ENCODE data around the gene ENTHD1. TPM values are rescaled to one million over a fixed set of nuclear protein-coding genes. Genes with fewer than 3 reads are reported as not detected.

ENTHD1 gene
- total RNA-seq, 2 experiments from 2014 or later: 0.47 TPM; not detected in 1

GRCh38 chr22:39739338-39740027, 154.1 kb downstream of the ENTHD1 start:
- CTCF ChIA-PET: interaction anchor here (0.6 to 1.6 kb wide), 2 partner anchors 22 to 271 kb away, joined by 3 read pairs; no protein-coding TSS in a partner anchor
- POLR2A ChIA-PET: interaction anchor here (0.5 kb wide), 1 partner anchor 112 kb away, joined by 4 read pairs; no protein-coding TSS in a partner anchor
- no peak overlapping the region for H3K27ac Mint-ChIP-seq

GRCh38 chr22:39738746-39739145, 154.8 kb downstream of the ENTHD1 start:
- Histone ChIP-seq H3K27ac (ENCODE audit: low read depth in 1 of 2, low read length in 2 of 2) (no peak overlapping the region), H3K27me3 (ENCODE audit: control insufficient read depth in 1 of 2, insufficient read depth in 2 of 2, low read length in 2 of 2) (no peaks in the 10 kb centered on the region), H3K4me3 (ENCODE audit: low read length) (no peak overlapping the region), H3K9me3 (ENCODE audit: control insufficient read depth in 1 of 2, insufficient read depth in 1 of 2, low read length in 2 of 2) (no peaks in the 10 kb centered on the region), H3K4me1 (ENCODE audit: insufficient read depth, low read length) (no peaks in the 10 kb centered on the region), H3K36me3 (ENCODE audit: insufficient read depth, low read length) (no peaks in the 10 kb centered on the region)
- Mint-ChIP-seq H3K4me1 (ENCODE audit: low read depth) (no peaks in the 10 kb centered on the region), H3K9me3 (peaks cover 2% of the 10 kb centered on the region), H3K27ac (no peak overlapping the region), H3K27me3 (no peaks in the 10 kb centered on the region), H3K36me3 (ENCODE audit: low read depth) (no peaks in the 10 kb centered on the region), H3K4me3 (no peak overlapping the region)
- ATAC-seq (ENCODE audit: poor library complexity) (no peak), DNase-seq (no peak)
- ChIA-PET POLR2A (no interaction called here), CTCF (interaction anchor here (1.6 kb wide), 1 partner anchor 23 kb away, joined by 3 read pairs; no protein-coding TSS in a partner anchor)
- TF ChIP-seq CTCF (IDR thresholded peaks at IDR 0.05): no peak
- intact Hi-C loops (cut with DNase I, micrococcal nuclease): no loop called here

More at GRCh38 chr22:39739338-39740027, 154.1 kb downstream of the ENTHD1 start:
- no peaks in the 10 kb centered on the region for H3K27me3 Mint-ChIP-seq
- H3K36me3 ChIP-seq (ENCODE audit: insufficient read depth, low read length): no peaks in the 10 kb centered on the region
- H3K36me3 Mint-ChIP-seq (ENCODE audit: low read depth): no peaks in the 10 kb centered on the region
- H3K4me3 ChIP-seq (ENCODE audit: low read length): no peak overlapping the region
- no peaks in the 10 kb centered on the region for H3K4me1 Mint-ChIP-seq (ENCODE audit: low read depth)
- H3K9me3 ChIP-seq (ENCODE audit: control insufficient read depth in 1 of 2, insufficient read depth in 1 of 2, low read length in 2 of 2): no peaks in the 10 kb centered on the region
- H3K27me3 ChIP-seq (ENCODE audit: control insufficient read depth in 1 of 2, insufficient read depth in 2 of 2, low read length in 2 of 2): no peaks in the 10 kb centered on the region
- H3K9me3 Mint-ChIP-seq: peaks cover 2% of the 10 kb centered on the region
- no peak overlapping the region for H3K4me3 Mint-ChIP-seq
- TF ChIP-seq CTCF (IDR thresholded peaks at IDR 0.05): no peak
- intact Hi-C loops (cut with DNase I, micrococcal nuclease): no loop called here
- no peaks in the 10 kb centered on the region for H3K4me1 ChIP-seq (ENCODE audit: insufficient read depth, low read length)
- DNase-seq (no peak), ATAC-seq (ENCODE audit: poor library complexity) (no peak)
- no peak overlapping the region for H3K27ac ChIP-seq (ENCODE audit: low read depth in 1 of 2, low read length in 2 of 2)

DNA sequence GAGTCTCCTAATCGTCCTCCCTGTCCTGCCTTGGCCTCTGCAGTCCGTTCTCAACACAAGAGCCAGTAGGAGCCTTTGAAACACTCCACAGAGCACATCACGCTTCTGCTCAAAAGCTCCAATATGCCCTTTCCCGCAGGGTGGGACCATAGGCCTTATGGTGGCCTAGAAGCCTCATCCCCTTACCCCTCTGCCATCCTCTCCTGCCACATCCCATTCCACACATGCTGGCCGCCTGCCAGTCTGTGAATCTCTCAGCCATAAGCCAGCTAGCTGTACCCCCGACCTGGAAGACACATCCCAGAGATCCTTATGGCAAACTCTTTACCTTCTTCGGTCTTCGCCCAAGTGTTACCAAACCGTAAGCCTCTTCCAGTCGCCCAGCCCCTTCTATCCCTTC, 157.8 kb downstream of the ENTHD1 start:
- H3K9me3 Mint-ChIP-seq: no peaks in the 10 kb centered on the region
- Histone ChIP-seq H3K9me3 (ENCODE audit: control insufficient read depth in 1 of 2, insufficient read depth in 1 of 2, low read length in 2 of 2) (no peaks in the 10 kb centered on the region), H3K4me3 (ENCODE audit: low read length) (no peak overlapping the region), H3K27ac (ENCODE audit: low read depth in 1 of 2, low read length in 2 of 2) (no peak overlapping the region), H3K36me3 (ENCODE audit: insufficient read depth, low read length) (no peaks in the 10 kb centered on the region), H3K27me3 (ENCODE audit: control insufficient read depth in 1 of 2, insufficient read depth in 2 of 2, low read length in 2 of 2) (no peaks in the 10 kb centered on the region), H3K4me1 (ENCODE audit: insufficient read depth, low read length) (no peaks in the 10 kb centered on the region)
- intact Hi-C loops (cut with DNase I, micrococcal nuclease): no loop called here
- H3K36me3 Mint-ChIP-seq (ENCODE audit: low read depth): no peaks in the 10 kb centered on the region
- H3K27me3 Mint-ChIP-seq: no peaks in the 10 kb centered on the region
- H3K27ac Mint-ChIP-seq: no peak overlapping the region
- H3K4me3 Mint-ChIP-seq: no peak overlapping the region
- POLR2A ChIA-PET: no interaction called here
- CTCF ChIA-PET: no interaction called here
- DNase-seq (no peak), ATAC-seq (ENCODE audit: poor library complexity) (no peak)
- H3K4me1 Mint-ChIP-seq (ENCODE audit: low read depth): no peaks in the 10 kb centered on the region
- TF ChIP-seq CTCF (IDR thresholded peaks at IDR 0.05): no peak

Measured in CD4-positive, alpha-beta T cell (primary cell).